DMS114 treated with DMSO at 0.1 percent for 48 hours (cell line): ENCODE measurements around the gene DPYD.
A peak's percentile ranks its signal among the peaks of the same experiment; 100 is the strongest.

Source experiments
- DNase-seq: peaks from one replicate; lab custom pipeline; 2025; ENCODE audit not compliant: unreplicated experiment; lab: John Stamatoyannopoulos, UW

Gene DPYD

DNA sequence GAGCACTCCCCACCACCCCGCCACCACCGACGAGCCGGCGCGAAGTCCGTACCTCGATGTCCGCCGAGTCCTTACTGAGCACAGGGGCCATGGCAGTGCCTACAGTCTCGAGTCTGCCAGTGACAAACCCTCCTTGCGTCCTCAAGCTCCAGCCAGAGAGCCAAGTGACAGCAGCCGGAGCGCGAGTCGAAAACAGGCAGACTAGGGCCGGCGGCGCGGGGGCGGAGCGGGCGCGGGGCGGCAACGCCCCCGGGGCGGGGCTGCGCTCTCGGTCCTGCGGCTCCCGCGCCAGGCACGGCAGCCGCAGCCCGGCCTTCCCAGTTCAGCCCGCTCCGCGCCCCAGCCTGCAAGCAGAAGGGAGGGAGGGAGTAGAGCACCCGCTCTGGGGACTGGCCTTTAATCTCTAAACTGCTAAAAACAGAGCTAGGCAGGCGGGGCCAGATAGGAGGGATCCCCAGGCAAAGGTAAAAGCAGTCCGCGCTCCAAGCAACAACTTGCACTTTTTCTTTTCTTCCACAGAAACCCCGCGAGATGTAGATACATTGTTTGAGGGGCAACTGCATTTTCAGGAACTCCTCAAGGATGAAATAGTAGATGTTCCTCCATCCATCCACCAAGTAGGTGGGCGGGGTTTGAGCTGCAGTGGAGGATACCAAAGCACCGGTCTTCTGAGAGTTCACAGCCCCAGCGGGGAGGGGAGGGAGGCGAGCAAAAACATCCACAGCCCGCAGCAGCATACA lies at the start of gene DPYD:
Gene DPYD, minus strand, starts transcription at position 203 of the 740 bp plus-strand sequence. Its CDS starts 112 bp downstream, at position 91.
- DNase-seq, result peak; percentile 24

DNA sequence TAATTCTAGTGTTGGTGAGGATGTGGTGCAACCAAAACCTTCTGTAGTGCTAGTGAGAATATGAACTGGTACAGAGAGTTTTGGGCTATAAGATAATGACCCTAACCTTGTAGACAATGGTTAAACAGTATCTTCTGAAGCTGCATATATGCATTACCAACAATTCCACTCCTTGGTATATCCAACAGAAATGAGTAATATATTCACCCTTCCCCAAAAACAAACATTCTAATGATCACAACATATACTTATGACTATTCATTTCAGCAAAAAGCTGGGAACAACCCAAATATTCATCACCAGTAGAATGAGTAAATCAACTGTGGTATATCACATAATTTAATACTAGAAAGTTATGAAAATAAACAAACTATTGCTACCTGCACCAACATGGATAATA lies 39.6 kb upstream of the DPYD start:
- no peak for DNase-seq

DNA sequence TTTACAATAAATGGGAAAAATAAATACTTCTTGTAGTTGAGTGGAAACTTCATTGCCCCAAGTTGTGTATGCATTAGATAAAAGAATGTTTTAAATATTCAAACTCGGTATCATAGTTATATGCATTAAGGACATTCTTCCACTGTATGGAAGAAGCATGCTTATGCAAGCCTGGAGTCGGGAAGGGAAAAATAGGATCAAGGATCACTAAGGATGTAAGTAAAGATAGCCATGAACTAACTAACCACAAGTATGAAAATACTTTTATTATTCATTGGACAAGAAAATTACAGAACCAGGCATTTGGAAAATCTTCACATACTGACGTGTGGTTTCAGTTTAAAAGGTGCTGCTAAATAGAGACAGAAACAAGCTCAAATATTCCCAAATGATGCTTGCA lies 26.9 kb upstream of the DPYD start:
- no peak for DNase-seq

DNA sequence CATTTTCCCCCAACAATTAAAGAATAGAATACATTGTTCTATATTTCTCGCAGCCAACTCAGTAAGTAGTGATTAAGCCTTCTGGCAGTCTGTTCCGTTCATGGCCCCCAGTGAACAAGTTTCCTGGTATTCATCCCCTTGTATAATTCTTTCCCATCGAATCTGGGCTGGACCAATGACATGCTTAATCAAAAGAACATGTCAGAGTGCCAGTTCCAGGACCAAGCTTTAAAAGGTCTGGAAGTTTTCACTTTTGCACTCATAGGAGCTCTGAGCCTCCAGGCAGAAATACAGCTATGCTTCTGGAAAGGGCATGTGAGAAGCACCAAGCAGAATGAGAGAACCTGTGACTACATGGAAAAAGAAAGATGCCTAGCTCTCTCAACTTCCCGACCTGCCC lies 22.5 kb upstream of the DPYD start:
- no peak for DNase-seq

DNA sequence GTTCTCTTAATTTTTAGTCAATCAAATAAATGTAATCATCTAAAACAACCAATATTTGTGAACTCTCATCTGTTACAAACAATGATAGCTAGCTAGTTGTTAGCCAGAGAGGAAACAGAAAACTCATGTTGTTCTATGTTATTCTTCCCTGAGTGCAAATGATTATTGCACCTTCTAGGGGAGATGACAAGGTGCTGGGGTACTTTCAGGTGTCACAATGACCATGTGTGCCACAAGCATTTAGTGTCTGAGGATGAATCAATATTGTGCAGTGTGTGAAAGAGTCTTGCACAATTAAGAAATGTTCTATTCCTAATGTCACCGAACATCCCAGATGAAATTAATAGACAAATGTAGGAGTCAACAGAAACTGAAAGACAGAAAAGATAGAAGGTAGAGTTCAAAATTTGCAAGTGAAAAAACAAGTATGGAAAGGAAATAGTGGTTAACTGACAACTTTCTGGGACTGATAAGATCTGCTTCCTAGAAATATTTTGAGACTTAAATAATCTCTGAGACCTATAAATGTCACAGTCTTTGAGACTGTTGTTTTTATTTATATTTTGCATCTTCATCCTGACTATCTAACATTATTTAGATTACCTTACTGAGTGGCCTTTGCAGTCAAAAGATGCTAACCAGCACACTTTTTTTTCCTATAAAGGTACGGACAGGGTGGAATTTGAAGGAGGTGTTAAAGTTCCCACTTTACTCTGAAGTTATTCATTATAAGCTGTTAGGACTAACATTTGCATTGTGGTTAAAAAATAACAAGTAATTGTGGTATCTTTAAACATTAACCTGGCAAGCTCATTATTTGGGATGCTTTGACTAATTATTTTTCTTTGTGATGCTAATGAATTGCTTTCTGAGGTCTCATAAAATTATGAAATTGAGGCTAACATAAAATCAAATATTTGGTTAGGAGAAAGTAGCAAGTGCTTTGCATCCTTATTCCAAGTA lies 21.6 kb upstream of the DPYD start:
- DNase-seq, result no peak

DNA sequence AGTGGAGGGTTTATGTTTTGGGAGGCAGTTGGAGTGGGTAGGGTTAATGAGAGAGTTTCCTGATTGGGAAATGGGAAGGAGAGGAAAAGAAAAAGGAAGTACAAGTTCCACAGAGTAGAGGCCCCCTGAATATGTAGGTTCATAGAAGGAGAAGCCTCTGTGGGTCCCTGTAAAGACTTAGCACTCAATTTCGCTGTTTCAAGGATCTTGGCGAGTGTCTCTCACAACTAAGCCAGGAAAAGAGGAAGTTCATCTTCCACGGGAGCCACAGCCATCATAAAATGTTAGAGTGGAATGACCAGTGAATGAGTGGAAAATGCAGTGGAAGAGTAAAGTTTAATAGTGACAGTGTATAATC lies 17.4 kb upstream of the DPYD start:
- DNase-seq, result no peak

DNA sequence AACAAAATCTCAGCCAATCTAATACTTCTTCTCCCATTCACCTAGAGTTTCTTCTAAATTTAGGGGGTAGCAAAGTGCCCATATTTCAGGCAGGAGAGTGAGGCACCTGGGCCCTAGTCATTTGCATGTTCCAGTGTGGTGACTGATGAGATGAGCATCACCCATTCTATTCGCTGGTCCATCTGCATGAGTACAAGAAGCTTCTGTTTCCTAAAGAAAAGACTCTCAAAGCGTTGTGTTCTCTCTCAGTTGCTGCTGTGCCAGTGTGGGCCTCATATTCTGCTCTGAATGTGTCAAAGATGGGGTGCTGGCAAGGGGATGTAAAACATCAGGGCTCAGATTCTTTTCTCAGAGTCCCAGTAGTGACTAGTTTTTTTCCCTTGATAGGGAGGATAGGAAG lies 16.1 kb upstream of the DPYD start:
- no peak for DNase-seq

DNA sequence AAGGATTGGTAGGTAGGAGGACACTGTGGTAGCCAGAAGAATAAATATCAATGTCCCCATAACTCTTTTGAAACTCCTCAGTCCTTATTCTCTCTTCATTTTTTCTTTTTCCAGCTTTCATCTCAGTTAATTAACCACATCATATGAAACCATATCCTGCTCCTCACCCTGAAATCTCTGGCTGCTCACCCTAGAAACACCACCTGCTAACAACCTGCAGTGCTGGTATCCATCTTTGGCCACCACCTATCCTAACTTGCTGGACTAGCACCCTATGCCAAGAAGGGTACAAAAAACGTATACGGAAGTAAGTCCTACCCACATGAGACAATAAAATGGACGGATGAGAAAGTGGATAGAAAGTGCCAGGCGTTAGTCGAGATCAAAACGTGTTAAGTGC lies 13.7 kb upstream of the DPYD start:
- no peak for DNase-seq

DNA sequence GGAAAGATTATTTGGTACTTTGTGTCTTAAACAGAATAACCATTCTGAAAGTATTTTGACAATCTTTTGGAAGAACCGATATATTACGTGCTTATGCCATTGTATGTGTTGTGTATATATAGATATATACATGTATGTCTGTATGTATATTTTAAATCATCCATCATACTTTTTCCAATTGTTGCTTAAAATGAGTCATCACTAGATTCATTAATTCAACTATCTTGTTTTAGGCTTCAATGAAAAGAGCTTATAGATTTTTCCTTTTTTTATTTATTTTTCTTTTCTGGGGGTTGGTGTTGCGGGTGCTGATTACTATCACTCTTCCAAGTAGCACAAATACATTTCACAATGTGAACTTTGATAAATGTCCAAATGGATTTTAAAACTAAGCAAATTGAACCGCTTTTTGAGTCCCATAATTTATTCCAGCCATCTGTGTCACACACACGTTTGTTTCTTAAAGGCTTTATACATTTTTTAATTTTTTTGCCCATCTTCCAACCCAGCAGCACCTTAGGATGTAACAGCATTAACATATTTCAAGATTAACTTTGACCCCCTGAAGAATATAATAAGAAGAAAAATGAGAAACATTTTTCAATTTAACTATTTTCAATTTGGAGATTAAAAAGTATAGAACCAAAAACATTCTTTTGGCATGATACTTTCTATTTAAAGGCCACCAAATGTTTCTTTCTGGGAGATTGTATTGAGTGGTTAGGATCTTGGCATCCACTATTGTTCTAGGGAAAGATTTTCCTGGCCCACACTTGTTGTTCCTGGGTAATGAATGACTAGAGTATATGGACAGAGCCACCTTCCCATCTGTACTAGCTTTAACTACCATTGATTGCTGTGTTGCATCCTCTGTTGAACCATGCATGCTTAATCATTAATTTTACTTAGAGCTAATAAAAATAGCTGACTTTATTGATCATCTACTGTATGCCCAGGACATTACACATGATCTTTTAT lies 9.3 kb upstream of the DPYD start:
- no peak for DNase-seq

DNA sequence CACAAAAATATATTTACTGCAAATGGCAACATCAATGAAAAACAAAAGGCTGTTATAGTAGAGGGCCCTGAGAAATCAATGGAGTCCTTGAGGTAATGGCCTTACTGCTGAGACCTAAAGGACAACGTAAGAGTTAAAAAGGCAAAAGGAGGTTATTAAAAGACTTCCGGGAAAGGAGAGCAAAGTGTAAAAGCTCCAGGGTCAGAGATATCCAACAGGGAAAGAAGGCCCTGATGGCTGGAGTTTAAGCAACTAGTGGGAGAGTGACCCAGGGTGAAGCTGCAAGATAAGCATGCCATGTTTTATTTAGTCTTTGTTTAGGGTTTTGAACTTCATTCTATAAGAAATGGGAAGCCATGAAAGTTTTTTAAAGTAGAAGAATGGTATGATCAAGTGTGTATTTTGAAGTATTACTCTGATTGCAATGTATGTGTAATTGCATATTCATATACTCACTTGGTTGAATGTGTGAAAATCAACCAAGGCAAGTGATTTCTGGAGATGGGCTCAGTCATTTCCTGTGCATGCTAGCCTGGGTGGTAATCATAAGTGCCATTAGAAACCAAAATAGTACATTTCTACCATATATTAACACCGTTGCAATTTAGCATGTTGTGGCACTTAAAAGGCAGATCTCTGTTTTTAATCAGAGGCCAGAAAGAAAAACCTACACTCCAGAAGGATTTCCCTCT lies 5.3 kb upstream of the DPYD start:
- DNase-seq, result no peak

DNA sequence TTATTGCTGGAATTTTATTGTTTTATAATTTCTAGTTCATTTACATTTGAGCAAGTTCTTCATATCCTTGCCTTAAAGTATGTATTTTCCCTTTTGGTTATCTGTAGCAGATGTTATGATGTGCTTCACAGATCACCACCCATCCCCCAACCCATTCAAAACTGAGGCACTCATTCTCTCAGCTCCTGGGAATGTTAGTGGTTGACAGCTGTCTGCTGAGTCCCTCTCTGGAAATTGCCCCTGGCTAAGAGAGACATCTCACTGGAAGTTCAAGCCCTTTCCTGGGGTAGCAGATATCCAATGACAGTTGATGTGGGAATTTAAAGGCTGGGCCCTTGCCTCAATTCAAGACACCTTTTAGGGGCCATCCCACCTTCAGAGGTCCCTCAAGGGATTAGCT lies 4.3 kb upstream of the DPYD start:
- no peak for DNase-seq

DNA sequence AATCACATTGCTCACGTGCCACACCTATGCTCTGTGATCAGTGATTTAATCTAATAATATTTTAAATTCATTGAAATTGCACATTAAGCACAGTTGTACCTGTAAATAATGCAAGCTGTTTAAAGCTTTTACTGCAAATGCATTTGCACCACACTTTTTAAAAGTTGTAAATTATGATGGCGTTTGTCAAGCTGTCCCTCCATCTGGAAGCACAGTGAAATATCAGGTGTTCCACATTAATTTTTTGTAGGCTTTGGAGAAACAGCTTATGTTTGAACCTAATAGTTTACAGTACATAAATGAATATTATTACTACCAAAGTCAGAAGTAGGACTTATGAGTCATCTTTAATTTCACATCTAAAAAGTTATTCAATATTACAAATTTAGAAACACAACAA lies 3.0 kb upstream of the DPYD start:
- no peak for DNase-seq

DNA sequence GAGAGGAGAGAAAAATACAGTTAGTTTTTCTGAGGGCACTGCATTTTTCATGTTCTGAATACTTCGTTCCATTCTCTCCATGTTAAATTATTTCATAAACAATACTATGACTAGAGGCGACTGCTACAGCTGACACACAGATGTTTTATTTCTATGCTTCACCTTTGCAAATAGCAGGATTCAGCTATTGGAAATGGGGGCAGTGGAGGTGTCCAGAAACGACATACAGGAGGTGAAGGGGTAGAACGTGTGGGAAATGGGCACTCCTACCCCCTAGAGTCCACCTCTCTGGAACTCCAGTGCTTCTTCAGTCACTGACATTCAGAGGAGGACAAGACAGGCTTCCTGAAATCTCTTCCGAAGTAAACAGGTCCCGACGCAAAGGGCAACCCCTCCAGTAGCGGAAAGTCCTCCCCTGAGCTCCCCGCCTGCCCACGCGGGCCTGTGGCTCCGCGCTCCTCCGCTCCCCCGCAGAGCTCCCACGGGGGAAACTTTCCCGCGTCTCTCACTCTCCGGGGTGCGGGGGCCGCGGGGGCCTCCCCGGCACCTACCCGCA lies 480 bp downstream of the DPYD start:
- no peak for DNase-seq

DNA sequence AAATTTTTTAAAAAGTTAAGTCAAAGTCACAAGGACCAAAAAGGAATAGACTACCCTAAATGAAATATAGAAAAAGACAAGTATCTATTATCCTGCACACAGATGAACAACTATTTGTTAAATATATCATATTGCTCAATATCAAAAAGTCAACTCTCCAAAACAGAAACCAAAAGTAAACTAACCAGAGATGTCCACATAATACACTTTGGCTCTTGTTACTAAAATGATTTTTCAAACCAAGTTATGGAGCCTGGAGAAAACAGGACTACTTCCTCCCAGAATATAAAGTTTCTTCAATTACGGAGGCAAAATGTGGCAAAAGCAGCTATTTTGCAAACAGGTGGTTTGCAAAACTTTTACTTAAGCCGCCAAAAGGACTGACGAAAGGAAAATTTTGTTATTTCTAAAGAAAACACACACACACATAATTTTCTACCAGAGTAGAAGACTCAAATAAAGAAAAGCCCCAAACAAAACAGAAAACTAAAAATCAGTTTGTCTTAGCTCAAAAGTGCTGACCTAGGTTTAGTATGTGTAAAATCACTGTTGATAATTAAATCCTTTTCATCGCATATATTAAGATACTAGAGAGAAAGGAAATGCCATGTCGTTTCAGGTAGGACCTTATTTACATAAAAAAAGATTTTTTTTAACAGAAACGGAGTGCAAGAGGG lies 1.1 kb downstream of the DPYD start:
- DNase-seq, result no peak

DNA sequence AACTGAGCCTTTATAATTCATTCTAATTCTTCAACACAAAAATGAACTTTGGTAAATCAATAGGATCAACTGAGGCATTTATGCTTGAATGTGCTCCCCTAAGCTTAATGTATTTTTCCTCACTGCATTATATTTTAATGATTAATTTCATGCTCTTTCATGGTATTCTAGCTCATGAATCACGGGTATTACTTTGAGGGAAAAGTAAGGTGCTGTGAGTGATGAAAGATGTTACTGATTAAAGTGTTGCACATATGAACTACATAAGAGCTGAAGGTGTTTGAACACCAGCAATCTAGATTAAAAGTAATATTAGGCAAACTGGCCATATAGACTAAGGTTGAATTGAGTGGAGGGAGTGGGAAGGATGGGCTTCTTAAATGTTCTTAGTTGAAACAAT lies 1.9 kb downstream of the DPYD start:
- DNase-seq, result no peak

DNA sequence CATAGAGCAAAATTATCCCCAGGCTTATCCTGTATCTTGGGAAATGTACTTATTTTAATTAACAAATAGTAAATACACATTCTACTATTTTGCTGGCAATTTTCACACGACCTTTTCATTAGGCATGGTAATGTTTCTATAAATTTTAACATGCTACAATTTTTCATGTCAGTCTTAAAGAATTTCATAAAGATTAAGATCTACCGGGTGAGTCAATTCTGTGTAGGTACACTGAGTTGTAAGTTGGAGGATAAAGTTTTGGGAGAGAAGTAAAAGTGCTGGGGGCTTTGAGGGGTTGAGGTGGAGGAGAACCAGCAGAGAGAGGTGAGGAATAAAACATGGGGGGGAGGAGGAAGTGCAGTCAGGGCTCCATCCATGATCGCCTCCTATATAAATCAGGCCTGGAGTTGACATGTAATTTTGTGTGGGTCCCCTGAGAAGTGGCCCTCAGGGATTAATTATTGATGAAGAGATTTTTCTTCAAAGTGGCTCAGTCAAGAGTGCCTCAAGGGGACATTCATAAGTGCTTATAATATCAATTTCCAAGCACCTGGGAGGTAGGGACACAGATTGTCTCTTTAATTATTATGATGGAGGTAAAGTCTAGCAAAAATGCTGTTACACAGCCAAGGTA lies 7.2 kb downstream of the DPYD start:
- DNase-seq, result no peak

DNA sequence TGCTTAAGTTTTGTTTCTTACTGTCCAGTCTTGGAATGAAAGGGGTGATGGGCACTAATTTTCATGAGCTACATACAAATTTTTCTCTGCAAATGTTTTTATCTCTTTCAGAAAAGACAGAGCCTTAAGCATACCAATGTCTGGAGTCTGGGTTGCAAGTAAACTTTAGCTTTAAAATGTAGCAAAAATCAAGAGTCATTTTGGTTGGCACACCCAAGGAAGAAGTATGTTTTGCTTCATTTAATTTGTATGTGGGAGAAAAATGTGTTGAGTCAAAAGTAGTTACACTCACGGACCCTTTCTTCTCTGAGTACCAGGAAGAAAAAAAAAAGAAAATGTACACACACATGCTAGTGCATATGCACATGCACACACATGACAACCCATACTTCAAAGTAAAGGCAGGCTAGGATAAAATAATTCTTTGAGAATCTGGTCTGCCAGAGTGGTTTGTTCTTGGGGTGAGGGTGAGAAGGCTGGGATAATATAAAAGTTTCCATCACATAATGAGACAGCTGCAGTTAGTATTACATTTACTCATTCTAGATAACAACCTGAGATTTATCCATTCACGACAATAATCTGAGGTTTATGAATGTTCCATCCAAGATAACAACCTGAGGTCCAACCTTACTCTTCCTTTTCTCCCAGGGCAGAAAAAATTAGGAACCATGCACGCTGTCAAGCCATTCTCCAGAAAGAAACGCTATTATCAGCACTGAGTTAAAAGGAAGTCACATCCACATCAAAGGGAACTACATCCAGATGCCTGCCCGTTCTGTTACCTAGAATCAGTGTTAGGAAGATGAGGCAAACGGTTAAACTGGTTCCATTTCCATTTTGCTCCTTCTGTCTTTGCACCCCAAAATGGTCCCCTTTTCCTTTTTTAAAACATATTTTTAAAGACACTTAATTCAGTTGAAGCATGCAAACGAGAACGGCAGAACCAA lies 9.3 kb downstream of the DPYD start:
- DNase-seq, result no peak

DNA sequence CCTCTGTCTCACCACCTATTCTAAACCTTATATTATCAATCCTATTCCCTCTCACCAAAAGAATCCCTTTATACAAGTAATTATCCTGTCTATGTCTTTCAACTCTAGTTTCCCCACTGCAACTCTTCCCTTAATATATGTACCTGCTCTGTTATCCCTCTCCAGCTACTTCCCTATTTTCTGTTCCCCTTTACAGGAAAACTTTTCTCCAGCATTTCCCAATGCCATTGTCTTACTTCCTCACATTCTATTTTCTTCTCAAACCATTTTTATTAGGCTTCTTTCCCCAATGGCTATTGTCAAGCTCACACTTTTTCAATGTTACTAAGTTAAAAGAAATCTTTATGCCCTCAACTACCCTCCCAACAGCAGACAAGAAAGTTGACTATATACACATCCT lies 11.6 kb downstream of the DPYD start:
- DNase-seq, result no peak
